Measurements from ENCODE around the gene TPD52L2.
A peak's percentile ranks its signal among the peaks of the same experiment; 100 is the strongest.
"Not testable (repeated sequence)": the region's sequence is repeated elsewhere in the genome, so short reads cannot be mapped to it uniquely, and the experiment has no call there.

TPD52L2 gene

DNA sequence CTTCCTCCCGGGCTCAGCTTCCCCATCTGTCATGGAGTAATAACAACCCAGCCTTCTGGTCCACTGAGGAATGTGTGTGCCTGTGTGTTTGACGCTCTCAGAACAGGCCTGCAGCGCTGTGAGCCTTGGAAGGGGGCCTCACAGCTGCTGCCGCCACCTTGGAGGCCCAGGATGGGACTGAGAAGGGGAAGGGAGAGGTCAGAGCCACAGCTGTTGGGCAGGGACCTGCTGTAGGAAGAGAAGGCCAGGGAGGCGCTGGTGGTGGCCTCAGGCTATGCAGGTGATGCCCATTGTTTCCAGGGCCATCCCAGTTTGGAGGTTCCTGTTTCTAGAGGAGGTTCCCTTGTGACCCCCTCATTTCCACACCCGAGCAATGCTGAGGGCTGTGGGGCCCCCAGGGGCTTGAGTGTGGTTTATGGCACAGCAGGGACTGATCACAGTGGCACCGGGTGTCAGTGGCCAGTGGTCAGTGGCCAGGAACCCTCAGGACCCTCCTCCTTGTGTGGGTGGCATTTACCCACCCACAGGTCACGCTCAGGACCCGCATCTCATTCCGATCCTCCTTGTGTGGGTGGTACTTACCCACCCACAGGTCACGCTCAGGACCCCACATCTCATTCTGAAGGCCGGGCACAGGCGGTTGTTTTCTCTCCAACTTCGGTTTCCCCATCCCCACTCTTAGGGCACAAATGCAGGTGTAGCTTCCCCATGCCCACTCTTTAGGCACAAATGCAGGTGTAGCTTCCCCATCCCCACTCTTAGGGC is 14.0 kb downstream of the TPD52L2 start:
- DNase-seq (ENCODE audit: low spot score), result no peak

DNA sequence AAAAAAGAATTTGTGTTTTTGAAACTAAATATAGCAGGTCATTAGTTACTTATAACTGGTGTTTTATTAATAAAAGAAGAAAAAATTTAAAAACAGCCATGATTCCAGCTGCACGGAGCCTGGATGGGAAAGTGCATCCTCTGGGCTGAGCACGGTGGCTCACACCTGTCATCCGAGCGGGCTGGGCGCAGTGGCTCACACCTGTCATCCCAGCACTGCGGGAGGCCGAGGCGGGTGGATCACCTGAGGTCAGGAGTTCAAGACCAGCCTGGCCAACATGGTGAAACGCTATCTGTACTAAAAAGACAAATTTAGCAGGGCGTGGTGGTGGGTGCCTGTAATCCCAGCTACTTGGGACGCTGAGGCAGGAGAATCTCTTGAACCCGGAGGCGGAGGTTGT is 15.8 kb downstream of the TPD52L2 start:
- DNase-seq (ENCODE audit: low spot score), result not testable (repeated sequence)

DNA sequence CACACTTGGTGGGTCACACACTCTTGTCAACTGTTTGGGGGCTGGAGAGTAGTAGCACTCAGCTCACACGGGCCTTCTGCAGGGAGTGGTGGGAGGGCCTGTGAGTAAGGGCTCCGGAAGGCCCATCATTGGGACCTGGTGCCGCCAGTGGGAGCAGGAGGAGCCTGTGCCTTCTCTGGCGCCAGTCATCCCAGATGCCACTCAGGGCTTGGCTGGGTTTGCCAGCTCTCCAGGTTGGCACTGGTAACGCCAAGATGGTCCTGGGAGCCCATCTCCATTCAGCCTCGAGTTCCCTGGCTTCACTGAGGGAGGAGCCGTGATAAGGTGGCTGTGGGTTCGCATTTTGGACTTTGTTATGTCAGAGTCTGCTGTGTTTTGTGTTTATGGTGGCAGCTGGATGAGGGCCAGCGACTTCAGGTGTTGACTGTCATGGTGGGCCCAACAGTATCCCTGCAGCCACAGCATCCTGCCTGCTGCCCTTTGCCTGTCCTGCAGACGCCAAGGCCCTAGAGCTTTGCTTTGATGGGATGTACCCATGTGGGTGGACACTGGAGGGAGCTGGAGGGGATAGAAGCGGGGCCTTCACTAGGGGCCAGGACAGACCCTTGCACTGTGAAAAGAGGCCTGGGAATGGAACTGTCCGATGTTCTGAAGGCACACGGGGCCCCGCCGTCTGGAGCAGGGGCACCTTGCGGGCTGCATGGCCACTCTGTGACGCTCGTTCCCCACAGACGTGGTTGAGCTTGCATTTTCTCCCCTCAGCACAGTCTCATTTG is 16.6 kb downstream of the TPD52L2 start:
- DNase-seq (ENCODE audit: low spot score), result peak; percentile 52

DNA sequence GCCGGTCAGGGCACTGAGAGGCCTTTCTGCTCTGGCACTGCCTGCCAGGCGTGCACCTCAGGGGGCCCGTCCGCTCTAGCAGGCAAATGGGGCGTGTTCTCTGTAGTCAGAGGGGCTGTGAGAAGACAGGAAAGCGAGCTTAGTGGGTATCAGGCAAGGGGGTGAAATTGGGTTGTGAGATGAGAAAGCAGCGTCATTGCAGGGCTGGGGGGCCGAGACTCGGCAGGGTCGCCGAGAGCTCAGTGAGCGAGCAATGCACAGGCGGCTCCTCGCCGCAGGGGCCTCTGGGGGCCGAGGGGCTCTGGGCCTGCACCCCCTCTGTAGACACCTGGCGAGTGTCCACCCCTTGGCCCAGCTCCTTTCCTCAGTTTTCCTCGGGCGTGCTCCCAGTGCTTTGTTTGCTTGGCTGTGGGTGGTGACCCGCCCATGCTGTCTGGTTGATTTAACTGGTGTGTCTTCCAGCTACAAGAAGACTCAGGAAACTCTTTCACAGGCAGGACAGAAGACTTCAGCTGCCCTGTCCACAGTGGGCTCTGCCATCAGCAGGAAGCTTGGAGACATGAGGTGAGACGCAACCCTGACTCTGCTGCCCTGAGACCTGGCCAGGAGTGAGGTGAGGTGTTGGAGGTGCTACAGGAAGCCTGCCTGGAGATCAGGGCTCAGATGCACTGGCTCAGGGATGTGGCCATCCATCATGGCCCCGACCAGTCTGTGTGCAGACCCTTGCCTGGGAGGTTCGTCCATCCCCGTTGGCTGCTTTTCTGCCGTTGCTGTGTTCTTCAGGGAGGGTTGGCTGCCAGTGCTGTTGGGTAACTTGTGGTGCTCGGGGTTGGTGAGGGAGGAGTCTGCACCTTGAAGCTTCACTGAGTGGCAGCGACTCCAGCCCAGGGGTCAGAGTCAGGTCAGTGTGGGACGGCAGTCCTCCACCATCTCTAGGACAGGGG is 17.5 kb downstream of the TPD52L2 start:
- DNase-seq (ENCODE audit: low spot score), result no peak

DNA sequence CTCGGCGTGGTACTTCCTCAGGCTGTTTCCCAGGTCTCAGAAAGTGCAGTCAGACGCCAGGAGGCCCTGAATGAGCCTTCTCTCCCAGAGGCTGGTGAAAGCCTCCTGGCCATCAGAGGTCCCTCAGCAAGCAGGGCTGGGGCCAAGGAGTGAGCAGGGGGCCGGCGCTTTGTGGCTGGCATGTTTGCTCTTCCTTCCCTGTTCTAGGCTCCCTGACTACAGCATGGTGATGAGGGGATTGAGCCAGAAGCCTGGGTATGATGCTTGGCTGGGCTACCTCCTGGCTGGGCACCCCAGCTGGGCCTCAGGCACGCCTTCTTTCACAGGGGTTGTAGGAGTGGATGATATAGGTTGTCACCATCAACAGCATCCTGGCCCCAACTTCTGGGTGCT is 18.1 kb downstream of the TPD52L2 start:
- DNase-seq (ENCODE audit: low spot score), result no peak

DNA sequence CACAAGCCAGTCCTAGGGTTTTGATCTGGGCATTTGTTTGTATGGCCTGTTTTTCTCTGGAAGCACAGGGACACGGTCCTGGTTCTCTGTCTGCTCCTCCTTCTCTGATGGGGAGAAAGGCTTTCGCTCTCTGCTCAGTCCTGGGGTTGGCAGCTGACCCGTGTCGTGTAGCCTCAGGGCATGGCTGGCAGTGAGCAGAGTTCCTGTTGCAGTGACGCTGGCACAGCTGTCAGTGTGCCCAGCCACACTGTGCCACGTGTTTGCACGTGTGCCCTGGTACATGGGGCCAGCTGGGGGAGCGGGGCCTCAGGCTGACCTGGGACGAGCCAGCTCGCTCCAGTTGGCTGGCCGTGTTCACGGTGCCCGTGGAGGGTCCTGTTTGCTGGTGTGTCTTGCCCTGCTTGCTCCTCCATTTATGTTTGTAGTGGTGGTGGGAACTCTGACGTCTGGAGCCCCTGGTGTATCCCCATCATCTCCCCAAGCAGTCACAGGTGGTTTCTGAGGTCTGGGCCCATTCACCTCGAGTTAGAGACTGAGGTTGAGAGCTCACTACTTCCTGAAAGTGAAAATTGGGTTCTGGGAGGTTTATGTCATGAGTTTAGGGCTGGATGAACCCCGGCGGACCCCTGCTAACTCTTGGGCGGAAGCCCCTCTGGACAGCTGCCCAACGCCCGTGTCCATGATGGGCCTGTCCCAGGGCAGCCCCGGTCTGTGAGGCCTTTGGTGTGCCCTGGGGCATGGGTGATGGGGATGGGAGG is 19.6 kb downstream of the TPD52L2 start:
- DNase-seq (ENCODE audit: low spot score), result no peak

DNA sequence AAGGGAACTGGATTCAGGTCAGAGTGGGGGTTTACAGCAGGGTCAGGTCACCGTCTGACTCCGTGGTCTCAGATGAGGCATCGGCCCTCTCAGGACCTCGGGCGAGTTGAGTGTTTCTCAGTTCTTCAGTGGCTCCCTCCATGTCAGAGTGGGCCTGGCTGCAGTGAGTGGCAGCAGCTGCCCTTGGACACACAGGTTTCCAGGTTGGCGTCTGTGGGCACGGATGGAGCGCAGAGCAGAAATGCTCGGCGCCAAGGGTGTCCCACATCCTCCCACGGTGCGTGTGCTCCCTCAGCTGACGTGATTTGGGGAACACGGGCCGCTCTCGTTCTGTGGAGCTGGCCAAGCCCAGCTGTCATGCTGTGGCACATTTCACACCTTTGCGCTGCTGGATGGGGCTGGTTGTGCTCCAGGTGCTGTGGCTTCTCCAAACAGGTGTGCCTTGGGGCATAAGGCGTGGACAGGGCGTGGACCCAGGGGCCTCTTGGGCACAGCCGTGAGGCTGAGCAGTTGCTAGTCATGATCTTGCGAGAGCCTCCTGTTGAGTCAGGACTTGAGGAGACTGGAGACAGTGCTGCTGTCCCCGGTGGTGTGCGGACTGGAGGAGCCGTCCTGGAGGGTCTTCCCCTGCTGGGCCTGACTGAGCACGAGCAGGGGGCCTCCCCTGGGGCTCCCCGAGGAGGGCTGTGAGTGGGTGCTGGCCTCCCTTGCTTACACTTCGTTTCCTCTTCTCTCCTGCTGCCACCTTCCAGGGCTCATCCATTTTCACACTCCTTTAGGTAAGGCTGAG is 20.4 kb downstream of the TPD52L2 start:
- no peak for DNase-seq (ENCODE audit: low spot score)

DNA sequence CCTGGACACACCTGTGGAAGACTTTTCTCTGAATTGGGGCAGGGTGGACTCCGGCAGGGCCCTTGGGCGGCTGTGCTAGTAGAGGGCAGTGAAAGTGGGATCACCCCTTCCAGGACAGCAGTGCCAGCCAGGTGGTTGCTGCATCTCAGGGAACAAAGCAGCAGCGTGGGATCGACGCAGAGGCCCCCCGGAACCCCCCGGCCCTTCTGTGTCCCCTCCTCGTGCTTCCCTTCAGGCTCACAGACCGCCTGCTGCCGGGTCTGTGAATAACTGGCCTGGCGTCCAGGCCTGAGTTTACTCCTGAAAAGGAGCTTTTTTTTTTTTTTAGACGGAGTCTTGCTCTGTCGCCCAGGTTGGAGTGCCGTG is 21.0 kb downstream of the TPD52L2 start:
- no peak for DNase-seq (ENCODE audit: low spot score)

DNA sequence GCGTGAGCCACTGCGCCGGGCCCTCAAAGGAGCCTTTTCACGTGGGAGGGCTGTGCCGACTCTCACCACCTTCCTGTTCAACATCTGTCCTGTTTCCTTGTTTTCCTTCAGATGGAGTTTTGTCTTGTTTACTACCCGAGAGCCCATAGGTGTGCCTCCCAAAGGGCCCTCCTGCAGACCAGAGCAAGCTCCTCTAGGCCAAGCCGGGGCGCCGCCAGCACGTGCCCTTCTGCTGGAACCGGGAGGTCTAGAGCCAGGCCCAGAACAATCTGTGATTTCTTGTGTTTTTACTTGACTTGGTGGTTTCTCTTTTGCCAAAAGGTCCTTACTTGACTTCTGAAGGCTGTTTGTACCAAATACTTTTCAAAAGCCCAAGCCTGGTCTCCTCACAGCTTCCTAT is 21.9 kb downstream of the TPD52L2 start:
- DNase-seq (ENCODE audit: low spot score), result no peak

DNA sequence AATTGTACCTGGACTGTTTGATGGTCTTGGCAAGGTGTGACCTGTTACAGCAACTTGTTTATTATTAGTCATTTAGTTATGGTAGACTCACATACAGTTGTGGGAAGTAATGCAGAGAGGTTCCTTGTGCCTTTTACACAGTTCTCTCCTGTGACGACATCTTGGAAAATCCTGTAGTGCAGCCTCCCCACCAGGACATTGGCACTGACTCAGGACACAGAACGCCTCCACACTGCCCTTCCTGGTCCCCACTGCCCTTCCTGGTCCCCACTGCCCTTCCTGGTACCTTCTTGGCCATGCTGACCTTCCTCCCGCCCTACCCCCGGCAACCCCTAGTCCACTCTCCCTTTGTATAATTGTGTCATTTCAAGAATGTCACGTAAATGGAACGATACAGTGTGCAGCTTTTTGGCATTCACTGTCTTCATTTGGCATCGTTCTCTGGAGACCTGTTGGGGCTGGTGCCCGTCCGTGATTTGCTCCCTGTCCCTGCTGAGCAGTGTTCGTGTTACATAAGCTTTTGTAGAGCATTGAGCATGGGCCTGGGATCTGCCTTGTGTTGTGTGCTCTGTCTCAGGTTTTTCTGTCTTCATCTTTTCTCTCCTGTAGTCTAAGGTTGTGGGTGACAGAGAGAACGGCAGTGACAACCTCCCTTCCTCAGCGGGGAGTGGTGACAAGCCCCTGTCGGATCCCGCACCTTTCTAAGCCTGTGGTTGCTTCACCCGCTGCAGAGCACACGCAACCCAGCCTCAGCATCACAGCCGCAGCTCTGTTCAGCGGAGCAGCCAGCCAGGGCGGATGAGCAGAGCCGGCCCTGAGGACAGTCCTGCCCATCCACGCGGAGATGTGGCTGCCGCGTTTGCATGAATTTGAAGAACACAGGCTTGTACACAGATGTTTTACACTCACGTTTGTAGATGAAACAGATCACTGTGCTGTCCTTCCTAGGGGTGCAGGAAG is 24.5 kb downstream of the TPD52L2 start:
- DNase-seq (ENCODE audit: low spot score), result peak; percentile 90

DNA sequence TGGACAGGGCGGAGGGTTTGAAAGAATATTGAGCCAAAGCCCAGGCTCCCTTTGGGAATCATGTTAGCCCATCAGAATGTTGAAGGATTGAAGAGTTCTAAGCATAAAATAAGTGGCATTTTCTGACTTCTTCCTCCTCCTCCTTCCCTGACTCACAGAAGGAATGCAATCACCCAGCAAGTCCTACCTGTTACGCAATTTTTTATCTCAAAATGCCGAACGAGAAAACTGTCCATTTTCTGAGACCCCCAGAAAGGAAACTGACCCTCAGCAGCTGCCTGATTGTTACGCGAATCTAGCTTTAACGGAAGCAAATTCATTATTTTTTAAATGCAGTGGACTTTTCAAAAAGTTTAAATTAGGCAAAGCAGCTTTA is 25.1 kb downstream of the TPD52L2 start:
- no peak for DNase-seq (ENCODE audit: low spot score)

DNA sequence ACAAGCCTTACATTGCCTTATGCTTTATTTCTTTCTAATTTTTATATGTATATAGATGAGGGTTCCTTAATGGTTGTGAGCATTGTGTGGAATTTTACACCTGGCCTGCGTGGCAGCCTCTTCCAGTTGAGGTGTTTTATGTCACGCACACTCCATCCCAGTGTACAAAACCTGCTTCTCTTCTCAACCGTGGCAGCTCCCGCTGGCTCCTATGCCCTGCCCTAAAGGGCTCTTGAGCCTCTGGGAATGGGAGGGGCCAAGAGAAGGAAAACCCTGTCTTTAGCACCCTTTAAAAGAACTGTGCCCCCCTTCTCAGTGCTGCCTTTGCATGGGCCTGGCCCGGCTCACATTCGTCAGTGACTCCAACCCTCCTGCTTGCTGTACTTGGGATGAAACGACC is 25.5 kb downstream of the TPD52L2 start:
- no peak for DNase-seq (ENCODE audit: low spot score)

DNA sequence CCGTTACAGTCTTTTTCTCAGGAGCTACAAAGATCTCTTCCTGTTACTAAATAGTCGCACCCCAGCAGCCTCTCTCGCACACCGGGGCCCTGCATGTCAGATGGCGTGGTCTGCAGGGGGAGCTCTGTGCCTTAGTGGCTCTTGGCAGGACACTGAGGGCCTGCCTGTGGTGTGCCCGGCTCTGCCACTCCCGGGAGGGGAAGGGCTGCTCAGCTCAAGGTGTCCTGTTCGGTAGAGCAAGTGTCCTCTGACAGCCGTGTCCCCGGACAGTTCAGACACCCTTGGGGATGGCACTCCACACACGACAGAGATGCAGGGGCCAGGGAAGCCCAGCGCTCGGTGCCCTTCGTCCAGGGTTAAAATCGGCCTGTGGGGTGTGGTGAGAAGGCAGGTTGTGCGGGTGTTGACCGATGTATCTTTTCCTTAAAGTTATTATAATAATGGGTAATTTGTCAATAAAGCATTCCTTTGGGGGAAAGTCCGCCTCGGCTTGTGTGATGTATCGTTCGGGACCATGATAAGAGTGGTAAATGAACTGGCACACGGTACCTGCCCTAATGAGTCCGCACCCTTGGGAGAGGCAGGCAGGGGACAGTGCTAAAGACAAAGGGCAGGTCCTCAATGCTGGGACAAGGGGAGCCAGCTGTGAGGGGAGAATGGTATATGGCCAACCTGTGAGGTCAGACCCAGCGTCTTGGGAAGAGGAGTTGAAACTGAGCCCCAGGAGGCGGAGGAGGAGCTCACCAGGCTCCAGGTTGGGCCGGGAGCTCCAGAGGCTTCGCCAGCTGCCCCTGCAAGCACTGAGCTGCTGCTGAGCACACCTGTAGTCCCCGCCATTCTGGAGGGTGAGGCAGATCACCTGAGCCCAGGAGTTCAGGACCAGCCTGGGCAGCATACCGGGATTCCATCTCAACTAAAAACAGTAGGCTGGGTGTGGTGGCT is 26.3 kb downstream of the TPD52L2 start:
- no peak for DNase-seq (ENCODE audit: low spot score)

DNA sequence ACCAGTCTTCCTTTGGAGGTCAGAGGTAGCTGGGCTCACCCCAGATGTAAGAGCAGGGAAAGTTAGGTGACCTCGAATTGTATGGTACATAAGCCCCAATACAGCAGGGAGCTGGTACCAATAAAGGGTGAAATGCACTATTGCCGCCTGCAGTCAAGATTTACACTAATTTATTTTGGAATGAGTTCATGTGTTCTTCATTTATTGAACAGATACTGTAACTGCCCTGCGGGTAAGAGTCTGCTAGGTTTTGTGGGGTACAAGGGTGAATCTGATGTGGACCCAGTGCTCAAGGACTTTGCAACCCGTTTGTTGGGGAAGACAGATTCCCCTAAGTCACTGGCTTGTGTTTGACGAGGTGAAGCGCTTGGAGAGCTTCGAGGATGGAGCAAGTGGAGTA is 27.3 kb downstream of the TPD52L2 start:
- DNase-seq (ENCODE audit: low spot score), result no peak

DNA sequence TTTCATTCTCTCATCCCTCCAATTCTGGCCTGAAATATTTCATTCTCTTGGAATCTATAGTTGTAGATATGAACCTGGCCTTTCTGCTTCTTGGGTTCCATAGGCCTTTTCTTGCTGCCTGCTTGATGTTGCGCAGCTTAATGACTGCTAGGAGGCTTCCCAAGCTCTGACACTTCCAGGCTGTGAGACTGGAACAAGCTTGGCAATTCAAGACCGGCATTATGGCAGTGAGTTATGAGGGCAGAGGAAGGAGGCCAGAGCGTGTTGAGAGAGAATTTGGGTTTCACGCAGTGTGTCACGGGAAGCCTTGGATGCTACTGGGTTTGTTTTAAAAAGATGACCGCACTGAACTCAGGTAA is 28.9 kb downstream of the TPD52L2 start:
- DNase-seq (ENCODE audit: low spot score), result peak; percentile 57

DNA sequence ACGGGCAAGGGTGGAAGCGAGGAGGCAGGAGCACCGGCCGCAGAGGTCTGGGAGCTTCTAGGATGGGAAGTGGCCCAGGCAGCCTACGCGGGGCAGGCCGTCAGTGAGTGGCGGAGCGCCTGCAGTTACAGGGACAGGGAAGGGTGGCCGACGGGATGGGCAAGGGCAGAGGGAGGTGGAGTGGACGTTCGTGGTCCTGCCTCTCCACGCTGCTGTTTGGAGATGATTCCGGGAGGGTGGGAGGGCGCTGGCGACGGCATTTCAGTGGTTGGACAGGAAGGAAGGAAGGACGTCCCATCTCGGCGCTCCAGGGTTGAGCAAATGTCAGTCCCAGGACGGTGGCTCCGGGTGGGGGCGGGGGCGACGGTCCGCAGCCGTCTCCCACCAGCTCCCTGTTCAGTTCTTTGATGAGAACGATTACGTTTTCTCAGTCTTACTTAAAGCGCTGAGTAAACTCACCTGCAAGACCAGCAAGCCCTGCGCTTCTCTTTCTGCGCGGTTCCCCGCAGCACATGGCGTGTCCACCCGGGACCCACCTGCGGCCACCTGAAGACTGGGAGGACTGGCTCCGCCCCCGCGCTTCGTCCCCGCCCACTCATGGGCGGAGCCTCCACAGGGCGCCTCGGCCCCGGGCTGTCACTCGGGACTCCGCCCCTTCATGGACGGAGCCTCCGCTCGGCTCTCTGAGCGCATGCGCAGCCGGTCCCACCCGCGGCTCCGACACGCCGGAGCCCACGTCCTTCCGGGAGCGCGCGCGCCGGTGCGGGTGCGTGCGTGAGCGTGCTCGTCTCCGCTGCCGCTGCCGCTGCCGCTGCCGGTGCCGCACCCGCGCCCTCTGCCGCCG is 29.5 kb downstream of the TPD52L2 start, which contains the start of gene DNAJC5:
DNAJC5 (plus strand) TSS at position 769 of the 844 bp plus-strand sequence. CDS start 33,220 bp downstream, outside the sequence.
- DNase-seq (ENCODE audit: low spot score), result peak; percentile 95

DNA sequence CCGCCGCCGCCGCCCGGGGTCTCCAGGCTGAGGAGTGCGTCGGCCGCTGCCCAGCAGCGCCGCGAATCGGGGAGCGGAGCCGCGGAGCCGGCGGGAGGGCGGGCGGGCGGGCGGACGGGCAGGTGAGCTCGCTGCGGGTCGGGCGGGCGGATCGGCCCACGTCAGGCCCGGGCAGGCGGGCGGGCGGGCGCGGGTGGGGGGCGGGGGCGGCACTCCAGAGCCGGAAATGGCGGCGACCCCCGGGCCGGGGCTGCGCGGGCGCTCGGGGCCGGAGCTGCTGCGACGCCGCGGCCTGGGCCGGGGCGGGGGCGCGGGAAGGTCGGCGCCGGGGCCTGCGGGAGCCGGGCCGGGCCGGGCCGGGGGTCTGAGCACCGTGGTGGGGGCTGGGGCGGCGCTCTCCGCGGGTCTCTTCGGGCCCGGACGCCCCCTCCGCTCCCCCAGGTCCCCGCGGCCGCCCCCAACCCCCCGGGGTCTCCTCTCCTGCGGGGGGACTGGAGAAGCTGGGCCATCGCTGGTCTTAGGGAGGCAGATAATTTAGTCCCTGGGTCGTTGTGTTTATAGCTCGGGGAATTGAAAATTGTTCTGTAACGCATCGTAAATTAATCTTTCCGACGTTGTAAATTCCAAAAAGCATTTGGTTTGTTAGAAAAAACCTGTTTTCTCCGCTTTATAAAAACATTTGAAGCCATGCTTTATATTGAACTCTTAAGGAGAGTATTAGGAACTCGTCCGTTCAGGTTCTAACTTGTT is 30.3 kb downstream of the TPD52L2 start:
- no peak for DNase-seq (ENCODE audit: low spot score)
